ENCODE data around the gene NEUROD2. TPM values are rescaled to one million over a fixed set of nuclear protein-coding genes. Genes with fewer than 3 reads are reported as not detected.

Gene NEUROD2
- polyA plus RNA-seq, 1 donor from 2014 or later: not detected

GRCh38 chr17:39595294-39595693 is 12.4 kb downstream of the NEUROD2 start:
- H3K36me3 ChIP-seq (ENCODE audit: insufficient read depth, low read length): no peaks in the 10 kb centered on the region
- H4K20me1 ChIP-seq (ENCODE audit: insufficient read depth): no peaks in the 10 kb centered on the region
- no peaks in the 10 kb centered on the region for H3F3A ChIP-seq (ENCODE audit: insufficient read depth, low read length, poor library complexity, severe bottlenecking)
- no peaks in the 10 kb centered on the region for H3K79me2 ChIP-seq (replicated peaks; ENCODE audit: insufficient read depth, low read length)
- no peak overlapping the region for H3K4me2 ChIP-seq (ENCODE audit: low read length)
- H3K27ac ChIP-seq (ENCODE audit: low read length): no peak overlapping the region
- no peak overlapping the region for H3K4me3 ChIP-seq (ENCODE audit: low read length)
- peaks cover 94% of the 10 kb centered on the region for H3K27me3 ChIP-seq (ENCODE audit: insufficient read depth, low read depth, low read length)
- no peaks in the 10 kb centered on the region for H3K9me2 ChIP-seq (ENCODE audit: insufficient read depth, low read length)
- H3K9me3 ChIP-seq (ENCODE audit: low read length): no peaks in the 10 kb centered on the region
- H2AFZ ChIP-seq (ENCODE audit: low read depth, low read length): no peak overlapping the region
- no peak overlapping the region for H3K9ac ChIP-seq (ENCODE audit: low read length)
- TF ChIP-seq REST (IDR thresholded peaks at IDR 0.05; ENCODE audit: borderline replicate concordance) (no peak), POLR2AphosphoS5 (IDR thresholded peaks at IDR 0.05) (no peak), EP300 (conservative IDR thresholded peaks at IDR 0.05; ENCODE audit: poor library complexity, severe bottlenecking) (no peak), SMC3 (conservative IDR thresholded peaks at IDR 0.05; ENCODE audit: poor library complexity) (no peak), EZH2 (IDR thresholded peaks at IDR 0.05; ENCODE audit: borderline replicate concordance, insufficient read depth, low read length, poor library complexity, severe bottlenecking) (no peak), TAF1 (IDR thresholded peaks at IDR 0.05; ENCODE audit: low read depth) (no peak), MXI1 (conservative IDR thresholded peaks at IDR 0.05; ENCODE audit: poor library complexity, severe bottlenecking) (no peak)

- Histone ChIP-seq H3K4me2 (ENCODE audit: low read length) (no peak overlapping the region), H3K27me3 (ENCODE audit: insufficient read depth, low read depth, low read length) (peaks cover 75% of the 10 kb centered on the region), H2AFZ (ENCODE audit: low read depth, low read length) (no peak overlapping the region), H3K9me3 (ENCODE audit: low read length) (no peaks in the 10 kb centered on the region), H3K27ac (ENCODE audit: low read length) (no peak overlapping the region), H3K9ac (ENCODE audit: low read length) (no peak overlapping the region), H3K79me2 (replicated peaks; ENCODE audit: insufficient read depth, low read length) (no peaks in the 10 kb centered on the region), H3K36me3 (ENCODE audit: insufficient read depth, low read length) (no peaks in the 10 kb centered on the region), H3F3A (ENCODE audit: insufficient read depth, low read length, poor library complexity, severe bottlenecking) (no peaks in the 10 kb centered on the region), H4K20me1 (ENCODE audit: insufficient read depth) (no peaks in the 10 kb centered on the region), H3K4me3 (ENCODE audit: low read length) (no peak overlapping the region), H3K9me2 (ENCODE audit: insufficient read depth, low read length) (no peaks in the 10 kb centered on the region)
- no peak for TF ChIP-seq POLR2AphosphoS5 (IDR thresholded peaks at IDR 0.05)
These were observed 14.3 kb downstream of the NEUROD2 start for GRCh38 chr17:39593371-39593770.

- no peak overlapping the region for H3K27ac ChIP-seq (ENCODE audit: low read length)
- H3K4me2 ChIP-seq (ENCODE audit: low read length): no peak overlapping the region
- TF ChIP-seq MXI1 (conservative IDR thresholded peaks at IDR 0.05; ENCODE audit: poor library complexity, severe bottlenecking) (no peak), EP300 (conservative IDR thresholded peaks at IDR 0.05; ENCODE audit: poor library complexity, severe bottlenecking) (no peak), CTCF (IDR thresholded peaks at IDR 0.05; ENCODE audit: poor library complexity, severe bottlenecking) (no peak), RAD21 (conservative IDR thresholded peaks at IDR 0.05) (no peak), REST (IDR thresholded peaks at IDR 0.05; ENCODE audit: borderline replicate concordance) (peak; percentile 35)
- H3K27me3 ChIP-seq (ENCODE audit: insufficient read depth, low read depth, low read length): peaks cover 63% of the 10 kb centered on the region
- H3K79me2 ChIP-seq (replicated peaks; ENCODE audit: insufficient read depth, low read length): no peaks in the 10 kb centered on the region
- H4K20me1 ChIP-seq (ENCODE audit: insufficient read depth): no peaks in the 10 kb centered on the region
- H3K4me3 ChIP-seq (ENCODE audit: low read length): no peak overlapping the region
- H3K9me3 ChIP-seq (ENCODE audit: low read length): no peaks in the 10 kb centered on the region
- no peak overlapping the region for H2AFZ ChIP-seq (ENCODE audit: low read depth, low read length)
- H3K9me2 ChIP-seq (ENCODE audit: insufficient read depth, low read length): no peaks in the 10 kb centered on the region
- no peaks in the 10 kb centered on the region for H3K36me3 ChIP-seq (ENCODE audit: insufficient read depth, low read length)
- no peak overlapping the region for H3K9ac ChIP-seq (ENCODE audit: low read length)
- H3F3A ChIP-seq (ENCODE audit: insufficient read depth, low read length, poor library complexity, severe bottlenecking): no peaks in the 10 kb centered on the region
These were observed 15.5 kb downstream of the NEUROD2 start for GRCh38 chr17:39591958-39592954.

Data from neural cell (in vitro differentiated cells).